ENCODE data around the gene TIMM44.

DNA sequence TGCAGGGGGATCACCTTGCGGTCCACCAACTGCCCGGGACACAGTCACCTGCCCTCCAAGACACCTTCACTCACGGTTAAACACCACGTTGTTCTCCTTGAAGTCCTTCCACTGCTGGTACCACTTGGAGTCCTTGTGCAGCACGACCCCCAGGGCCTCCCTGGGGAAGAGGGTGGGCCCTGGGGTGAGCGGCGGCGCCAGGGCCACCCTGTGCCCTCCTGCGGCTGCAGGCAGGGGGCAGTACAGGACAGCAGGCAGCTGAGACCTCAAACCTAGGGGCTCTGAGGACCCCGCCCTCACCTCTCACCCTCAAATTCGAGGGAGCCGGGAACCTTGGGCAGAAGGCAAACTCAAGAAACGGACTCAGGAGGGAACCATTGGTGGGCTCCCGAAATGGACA is 10.1 kb downstream of the TIMM44 start:
- TF ChIP-seq, protein P1, sequence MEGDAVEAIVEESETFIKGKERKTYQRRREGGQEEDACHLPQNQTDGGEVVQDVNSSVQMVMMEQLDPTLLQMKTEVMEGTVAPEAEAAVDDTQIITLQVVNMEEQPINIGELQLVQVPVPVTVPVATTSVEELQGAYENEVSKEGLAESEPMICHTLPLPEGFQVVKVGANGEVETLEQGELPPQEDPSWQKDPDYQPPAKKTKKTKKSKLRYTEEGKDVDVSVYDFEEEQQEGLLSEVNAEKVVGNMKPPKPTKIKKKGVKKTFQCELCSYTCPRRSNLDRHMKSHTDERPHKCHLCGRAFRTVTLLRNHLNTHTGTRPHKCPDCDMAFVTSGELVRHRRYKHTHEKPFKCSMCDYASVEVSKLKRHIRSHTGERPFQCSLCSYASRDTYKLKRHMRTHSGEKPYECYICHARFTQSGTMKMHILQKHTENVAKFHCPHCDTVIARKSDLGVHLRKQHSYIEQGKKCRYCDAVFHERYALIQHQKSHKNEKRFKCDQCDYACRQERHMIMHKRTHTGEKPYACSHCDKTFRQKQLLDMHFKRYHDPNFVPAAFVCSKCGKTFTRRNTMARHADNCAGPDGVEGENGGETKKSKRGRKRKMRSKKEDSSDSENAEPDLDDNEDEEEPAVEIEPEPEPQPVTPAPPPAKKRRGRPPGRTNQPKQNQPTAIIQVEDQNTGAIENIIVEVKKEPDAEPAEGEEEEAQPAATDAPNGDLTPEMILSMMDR (conservative IDR thresholded peaks at IDR 0.05; ENCODE audit: low read depth, low read length): peak; percentile 47
- no peak for TF ChIP-seq EZH2 (IDR thresholded peaks at IDR 0.05; ENCODE audit: borderline replicate concordance, low read depth, low read length, poor library complexity, severe bottlenecking)

All from A673 (cell line).